Left kidney (tissue), 2 donors: Measurements from ENCODE around the gene THOP1. TPM values are rescaled to one million over a fixed set of nuclear protein-coding genes. Genes with fewer than 3 reads are reported as not detected.

Source experiments
- DNase-seq: peaks from one replicate; pipeline ENCODE4 v3.0.0-alpha.2; 2013
- polyA plus RNA-seq: library from polyadenylated mRNA; unstranded; fragments of 120-200 nt; gene quantifications from one replicate; pipeline ENCODE4 v1.2.1, GENCODE V29; 2013; ENCODE audit not compliant: insufficient read length

THOP1 gene
- polyA plus RNA-seq, 1 donor: 47.1 TPM

DNA sequence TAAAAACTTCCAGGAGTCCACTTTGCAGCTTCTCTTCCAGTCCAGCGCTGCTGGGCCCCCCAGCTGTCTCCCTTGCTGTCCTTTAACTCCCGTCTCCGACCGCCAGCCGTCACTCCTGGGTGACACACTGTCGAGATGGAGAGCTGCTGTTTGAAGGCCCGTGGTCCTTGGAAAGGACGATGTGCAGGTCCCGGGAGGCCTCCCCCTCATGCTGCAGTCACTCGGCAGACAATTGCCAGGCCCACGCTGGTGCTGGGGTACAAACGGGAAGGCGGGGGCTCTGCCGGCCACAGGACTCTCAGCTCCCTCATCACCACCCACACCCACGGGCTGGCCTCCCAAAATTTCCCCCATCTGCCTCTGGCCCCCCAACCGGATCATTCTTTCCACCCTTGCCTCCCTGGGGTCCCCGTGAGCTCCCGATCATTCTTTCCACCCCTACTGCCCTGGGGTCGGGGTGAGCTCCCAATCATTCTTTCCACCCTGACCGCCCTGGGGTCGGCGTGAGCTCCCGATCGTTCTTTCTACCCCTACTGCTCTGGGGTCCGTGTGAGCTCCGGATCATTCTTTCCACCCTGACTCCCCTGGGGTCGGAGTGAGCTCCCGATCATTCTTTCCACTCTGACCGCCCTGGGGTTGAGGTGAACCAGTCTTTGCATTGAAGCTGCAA, 18.3 kb downstream of the THOP1 start:
- no peak for DNase-seq

DNA sequence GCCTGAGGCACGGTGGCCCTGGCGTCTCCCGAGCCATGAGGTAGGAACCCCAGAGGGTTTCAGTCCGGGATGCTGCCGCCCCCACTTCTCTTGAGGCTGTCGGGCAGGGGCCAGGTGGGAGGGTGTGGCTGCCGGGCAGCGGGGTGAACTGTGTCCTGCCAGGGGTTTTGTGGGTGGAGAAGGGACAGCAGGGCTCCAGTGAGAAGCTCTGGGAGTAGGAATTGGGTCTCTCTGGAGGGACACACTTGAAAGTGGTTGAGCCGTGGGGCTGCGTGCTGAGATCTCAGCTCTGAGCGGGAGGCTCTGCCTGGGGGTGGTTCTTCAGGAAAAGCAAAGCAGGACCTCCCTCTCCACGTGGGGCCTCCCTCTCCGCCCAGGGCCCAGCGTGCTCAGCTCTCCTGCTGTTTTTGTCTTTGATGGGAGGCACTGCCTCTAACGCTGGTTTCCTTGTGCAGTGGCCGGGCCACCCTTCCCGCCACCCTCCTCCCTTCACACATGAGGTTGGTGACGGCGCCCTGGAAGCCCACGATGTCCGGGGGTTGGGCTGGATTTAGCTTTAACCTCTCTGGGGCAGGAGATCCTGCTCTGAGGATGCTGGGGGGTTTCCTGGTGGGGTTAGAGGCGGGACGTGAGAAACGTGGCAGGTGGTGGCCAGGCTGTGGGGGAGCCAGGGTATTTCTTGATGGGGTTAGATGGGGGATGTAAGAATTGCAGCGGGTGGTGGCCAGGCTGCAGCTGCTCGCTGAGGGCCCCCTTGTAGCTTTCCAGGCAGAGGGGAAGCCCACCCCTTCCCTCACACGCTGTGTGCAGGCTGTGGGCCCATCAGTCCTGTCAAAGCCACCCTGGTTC, 19.1 kb downstream of the THOP1 start:
- no peak for DNase-seq

DNA sequence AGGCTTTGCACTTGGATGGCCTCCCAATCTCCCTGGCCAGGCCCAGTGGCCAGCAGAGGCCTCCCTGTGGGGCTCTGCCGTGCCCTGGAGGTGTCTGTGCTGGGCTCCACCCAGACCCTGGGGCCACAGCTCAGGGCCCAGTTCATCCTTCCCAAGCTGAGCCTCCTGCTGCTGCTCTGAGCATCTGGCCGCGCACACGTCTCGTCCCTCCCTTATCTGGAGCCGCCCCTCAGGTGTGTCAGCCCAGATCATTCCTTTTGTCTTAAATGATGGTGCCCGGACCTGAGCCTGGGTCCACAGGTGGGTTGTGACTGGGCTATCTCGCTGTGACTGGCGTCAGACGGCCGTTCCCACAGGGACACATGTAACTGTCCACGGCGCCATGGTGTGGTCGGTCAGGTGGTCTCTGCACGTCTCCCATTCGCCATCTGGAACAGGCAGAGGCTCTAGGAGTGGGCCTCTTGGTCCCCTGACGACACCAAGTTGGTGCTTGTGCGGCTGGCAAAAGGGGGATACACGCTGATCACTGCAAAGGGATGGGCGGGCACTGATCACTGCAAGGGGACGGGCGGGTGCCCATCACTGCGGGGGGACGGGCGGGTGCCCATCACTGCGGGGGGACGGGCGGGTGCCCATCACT, 20.1 kb downstream of the THOP1 start:
- DNase-seq: no peak

DNA sequence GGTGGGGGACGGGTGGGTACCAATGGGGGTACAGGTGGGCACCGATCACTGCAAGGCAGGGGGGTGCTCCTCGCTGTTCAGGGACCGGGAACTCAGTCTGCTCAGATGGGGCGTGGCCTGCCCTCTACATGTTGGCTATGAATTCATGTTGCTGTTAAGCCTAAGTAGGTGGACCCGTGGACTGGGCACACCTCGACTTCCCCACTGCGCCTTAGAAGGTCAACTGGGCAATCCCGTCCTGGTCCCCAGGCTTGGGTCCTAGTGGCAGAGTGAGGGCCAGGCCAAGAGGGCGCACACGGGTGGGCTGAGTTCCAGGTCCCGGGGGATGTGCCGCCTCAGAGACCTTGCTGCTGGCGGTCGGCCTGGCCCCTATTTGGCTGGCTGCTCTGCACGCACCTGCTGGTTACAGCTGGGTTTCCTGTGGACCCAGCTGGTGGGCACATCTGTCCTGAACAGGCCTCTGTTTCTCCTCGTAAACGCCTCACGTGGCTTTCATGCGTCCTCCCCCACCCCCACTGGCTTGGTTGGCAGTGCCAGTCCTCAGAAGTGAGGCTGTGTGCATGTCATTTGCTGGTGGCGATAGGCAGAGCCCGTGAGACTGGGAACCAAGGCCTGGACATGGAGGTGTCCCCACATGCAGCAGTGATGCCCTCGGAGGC, 20.8 kb downstream of the THOP1 start:
- DNase-seq: no peak

DNA sequence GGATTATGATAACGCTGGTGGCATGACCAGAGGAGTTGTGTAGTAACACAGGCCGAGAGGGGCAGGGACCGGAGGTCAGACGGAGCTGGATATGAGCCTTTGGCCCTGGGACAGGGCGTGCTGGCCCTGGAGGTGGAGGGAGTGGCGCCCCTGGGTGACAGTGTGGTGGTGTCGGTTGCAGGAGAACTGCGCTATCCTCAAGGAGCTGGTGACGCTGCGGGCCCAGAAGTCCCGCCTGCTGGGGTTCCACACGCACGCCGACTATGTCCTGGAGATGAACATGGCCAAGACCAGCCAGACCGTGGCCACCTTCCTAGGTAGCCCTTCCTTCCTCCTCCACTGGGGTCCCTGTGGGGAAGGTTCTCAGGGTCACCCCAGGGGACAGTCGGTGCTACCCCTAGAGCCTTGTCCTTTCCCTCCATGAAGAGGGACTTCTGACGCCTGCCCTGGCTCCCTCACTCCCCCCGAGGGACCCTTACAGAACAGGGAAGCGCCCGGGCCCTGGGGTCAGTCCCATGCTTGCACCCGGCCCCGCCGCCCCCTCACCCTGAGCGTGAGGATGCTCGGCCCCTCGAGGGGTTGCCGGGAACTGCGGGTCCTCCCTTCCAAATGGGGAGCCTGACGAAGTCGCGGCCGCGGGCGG, 21.6 kb downstream of the THOP1 start:
- no peak for DNase-seq

DNA sequence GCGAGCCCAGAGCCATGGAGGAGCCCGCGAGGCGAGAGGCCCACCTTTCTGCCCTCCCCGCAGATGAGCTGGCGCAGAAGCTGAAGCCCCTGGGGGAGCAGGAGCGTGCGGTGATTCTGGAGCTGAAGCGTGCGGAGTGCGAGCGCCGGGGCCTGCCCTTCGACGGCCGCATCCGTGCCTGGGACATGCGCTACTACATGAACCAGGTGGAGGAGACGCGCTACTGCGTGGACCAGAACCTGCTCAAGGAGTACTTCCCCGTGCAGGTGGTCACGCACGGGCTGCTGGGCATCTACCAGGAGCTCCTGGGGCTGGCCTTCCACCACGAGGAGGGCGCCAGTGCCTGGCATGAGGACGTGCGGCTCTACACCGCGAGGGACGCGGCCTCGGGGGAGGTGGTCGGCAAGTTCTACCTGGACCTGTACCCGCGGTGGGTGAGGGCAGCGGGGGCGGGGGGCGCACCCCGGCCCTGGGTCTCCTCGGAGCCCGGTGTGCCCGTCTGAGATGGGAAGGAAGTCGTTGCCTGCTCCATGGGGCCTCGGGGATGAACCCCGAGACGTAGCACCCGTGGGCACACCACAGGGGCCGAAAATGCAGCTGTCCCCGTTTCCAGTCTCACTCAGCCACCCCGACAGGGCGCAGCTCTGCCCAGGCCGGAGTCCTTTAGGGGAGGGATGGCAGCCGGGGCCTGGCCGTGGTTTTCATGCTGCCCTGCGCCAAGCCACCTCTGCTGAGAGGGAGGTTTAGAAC, 22.3 kb downstream of the THOP1 start:
- DNase-seq: no peak

DNA sequence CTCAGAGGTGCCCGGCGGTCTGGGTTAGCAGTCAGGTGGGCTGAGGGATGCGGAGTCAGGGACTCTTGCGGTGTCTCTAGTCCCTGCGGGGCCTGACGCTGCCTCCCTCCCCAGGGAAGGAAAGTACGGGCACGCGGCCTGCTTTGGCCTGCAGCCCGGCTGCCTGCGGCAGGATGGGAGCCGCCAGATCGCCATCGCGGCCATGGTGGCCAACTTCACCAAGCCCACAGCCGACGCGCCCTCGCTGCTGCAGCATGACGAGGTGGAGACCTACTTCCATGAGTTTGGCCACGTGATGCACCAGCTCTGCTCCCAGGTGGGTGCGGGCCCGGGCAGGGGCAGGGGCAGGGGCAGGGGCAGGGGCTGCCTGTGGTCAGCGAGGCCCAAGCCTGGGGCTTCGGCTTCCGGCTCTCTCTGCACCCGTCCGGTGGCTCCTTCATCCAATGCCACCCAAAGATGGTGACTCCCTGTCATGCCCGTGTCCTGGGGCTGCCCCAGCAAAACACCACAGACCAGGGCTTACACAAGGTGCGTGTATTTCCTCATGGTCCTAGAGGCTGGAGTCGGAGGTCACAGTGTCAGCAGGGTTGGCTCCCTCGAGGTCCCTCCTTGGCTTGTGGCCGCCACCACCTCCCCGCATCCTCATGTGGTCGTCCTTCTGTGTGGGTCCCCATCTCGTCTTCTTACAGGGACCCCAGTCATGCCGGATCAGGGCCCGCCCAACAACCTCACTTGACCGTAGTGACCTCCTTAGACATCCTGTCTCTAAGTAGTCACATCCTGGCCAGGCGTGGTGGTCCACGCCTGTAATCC, 23.0 kb downstream of the THOP1 start:
- DNase-seq: no peak

DNA sequence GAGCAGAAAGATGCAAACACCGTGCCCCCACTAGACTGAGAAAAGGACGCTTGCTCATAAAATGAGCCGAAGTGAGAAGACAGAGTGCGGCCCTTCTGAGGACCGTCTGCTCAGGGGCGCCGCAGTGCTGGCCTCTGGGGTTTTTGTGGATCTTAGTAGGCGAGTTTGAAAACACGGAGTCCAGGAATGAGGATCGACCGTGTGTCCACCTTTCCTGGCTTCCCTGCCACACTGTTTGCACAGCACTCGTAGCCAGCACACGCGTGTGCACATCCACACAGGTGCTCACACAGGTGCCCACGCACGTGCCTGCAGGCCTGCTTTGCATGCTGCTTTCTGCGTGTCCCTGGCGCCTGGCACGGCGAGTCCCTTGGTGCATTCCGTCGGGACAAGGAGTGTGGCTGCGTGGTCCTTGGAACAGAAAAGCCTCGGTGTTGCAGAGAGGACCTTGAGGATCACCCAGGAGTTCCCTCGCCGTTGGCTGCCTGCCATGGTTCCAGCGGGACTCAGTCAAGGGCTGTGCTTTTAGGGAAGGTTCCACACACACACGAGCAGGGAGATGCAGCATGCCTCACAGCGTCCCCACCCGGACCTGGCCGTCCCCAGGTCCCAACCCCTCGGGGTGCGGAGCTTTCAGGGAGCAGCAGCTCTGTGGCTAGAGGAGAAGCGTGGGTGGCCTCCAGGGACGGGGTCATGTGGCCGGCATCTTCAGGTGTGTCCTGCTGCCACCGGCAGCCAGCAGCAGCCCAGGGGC, 24.3 kb downstream of the THOP1 start:
- DNase-seq: no peak

DNA sequence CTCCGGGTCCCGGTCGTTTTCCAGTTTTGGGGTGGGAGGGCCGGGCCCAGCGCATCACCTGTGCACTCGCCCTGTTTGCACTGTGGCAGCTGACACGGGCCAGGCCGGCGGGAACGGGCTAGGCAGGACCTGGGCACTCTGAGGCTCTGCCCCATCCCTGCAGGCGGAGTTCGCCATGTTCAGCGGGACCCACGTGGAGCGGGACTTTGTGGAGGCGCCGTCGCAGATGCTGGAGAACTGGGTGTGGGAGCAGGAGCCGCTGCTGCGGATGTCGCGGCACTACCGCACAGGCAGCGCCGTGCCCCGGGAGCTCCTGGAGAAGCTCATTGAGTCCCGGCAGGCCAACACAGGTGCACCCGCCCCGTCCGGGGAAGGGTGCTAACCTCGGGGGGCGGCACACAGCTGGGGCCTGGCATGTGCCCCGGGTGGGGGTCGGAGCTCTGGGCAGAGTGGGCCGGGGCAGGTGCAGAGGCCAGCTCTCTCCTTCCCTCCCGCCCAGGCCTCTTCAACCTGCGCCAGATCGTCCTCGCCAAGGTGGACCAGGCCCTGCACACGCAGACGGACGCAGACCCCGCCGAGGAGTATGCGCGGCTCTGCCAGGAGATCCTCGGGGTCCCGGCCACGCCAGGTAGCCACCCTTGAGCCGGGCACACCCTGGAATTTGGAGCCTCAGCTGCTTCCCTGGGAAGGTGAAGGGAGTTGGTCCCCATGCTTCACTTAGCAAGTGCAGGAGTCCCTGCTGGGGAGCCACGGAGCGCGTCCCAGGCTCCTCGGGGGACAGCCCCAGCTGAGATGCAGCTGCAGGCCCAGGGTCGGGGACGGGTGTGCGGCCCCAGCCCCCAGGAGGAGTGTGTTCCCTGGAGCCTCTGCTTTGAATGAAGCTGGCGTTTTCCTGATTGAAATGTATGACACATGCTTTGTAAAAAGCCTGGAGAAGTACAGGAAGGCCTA, 25.1 kb downstream of the THOP1 start:
- DNase-seq: no peak

DNA sequence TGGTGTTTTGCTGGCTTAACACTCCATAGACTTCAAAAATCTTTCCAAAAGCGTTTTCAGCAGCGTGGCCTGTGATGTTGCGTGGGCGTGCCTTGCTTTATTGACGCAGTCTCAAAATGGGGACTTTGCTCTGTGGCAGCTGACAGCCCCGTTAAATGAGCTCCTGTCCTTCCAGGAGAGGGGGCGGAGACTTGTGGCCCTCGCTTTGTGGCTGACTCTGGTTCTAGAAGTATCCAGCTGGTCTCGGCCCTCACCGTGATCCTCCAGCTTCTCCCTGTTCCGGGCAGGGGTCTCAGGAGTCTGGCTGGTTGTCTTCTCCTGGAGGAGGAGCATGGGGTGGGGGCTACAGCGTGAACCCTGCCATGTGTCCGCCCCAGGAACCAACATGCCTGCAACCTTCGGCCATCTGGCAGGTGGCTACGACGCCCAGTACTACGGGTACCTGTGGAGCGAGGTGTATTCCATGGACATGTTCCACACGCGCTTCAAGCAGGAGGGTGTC, 26.0 kb downstream of the THOP1 start:
- DNase-seq: no peak

DNA sequence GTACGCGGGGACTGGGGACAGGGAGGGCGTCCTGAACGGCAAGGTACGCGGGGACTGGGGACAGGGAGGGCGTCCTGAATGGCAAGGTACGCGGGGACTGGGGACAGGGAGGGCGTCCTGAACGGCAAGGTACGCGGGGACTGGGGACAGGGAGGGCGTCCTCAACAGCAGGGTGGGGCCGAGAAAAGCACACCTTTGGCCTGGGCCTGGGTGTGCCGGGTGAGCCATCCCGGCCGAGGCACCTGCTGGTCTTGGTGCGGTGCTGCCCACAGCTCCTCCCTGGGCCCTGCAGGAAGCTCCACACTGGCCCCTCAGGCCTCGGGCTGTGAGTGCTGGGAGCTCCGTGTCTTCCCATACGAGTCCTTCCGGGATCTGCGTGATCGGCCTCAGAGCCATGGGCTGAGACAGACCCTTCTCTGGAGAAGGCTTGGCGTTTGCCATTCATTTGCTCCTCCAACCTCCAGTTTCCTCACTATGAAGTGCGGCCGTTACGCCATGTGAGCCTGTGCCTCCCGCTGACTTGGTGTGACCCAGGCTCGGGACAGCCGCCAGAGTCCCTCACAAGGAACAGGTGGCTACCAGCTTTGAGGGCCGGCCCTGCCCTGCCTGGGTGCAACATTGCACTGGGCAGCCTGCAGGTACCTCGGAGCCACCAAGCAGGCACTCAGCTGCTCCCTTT, 26.6 kb downstream of the THOP1 start:
- no peak for DNase-seq

DNA sequence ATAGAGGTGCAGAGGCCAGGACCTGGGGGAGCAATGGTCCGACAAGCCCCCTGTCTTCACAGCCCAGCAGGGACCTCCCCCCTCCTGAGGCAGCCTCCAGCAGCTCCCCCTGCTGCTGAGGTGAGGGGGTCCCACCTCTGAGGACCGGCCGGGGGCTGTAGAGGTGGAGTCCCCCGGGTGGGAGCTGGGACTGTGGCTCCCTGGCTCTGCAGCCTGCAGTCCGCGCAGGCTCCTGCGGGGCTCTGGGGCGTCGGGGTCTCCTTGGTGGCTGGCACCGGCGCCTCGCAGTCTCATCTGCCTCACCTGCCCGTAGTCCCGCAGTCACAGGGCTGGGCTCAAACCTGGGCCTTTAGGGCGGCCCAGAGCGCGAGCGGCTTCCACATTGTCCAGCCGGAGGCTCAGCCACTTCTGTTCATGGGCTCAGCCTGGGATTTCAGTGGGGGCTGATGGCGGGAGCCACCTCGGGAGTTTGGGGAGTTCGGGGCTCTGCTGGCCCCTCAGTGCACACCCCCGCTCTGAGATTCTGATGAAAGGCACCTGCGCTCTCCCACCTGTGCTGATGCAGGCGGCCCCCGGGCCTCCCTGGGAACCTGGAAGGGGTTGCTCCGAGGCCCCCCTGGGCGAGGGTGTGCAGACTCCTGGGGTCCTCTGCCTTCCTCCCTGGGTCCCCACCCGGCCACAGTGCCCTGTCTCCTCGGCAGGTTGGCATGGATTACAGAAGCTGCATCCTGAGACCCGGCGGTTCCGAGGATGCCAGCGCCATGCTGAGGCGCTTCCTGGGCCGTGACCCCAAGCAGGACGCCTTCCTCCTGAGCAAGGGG, 27.3 kb downstream of the THOP1 start:
- no peak for DNase-seq

DNA sequence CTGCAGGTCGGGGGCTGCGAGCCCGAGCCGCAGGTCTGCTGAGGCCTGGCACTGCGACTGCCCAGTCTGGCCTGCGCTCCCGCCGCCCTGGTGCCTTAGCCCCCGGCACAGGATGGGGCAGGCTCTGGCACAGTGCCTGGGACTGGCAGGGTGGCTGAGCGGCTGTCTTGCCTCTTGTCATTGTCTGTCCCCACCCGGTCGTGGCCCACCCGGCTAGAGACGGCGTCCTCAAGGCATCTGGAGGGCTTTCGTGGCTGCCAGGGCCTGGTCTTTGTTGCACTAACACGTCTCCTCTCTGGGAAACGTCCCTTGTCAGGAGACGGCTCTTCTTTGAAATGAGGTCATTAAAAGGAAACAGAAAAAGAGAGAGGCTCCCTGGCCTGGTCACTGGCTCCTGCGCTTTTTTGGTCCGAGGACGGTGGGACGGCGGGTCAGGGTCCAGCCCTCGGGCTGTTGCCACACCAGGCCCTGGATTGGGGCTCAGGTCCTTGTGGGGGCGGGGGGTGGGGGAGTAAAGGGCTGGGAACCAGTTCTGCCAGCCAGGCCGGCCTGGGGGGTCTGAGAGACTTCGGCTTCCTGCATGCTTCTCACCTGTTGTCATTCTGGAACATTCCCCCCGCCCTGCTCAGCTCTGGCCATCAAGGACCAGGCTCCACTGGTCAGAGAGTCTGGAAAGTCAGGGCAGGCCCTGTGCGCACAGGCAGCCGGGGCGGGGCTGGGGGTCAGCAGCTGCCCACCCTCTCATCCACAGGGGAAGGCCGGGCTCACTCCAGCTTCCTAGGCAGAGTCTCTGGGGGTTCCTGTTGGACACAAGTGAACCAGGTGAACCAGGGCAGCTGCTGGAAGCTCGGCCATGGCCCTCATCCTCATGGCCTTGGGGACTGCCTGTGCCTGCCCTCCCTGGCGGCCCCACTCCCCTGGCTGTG, 28.2 kb downstream of the THOP1 start:
- DNase-seq: no peak

DNA sequence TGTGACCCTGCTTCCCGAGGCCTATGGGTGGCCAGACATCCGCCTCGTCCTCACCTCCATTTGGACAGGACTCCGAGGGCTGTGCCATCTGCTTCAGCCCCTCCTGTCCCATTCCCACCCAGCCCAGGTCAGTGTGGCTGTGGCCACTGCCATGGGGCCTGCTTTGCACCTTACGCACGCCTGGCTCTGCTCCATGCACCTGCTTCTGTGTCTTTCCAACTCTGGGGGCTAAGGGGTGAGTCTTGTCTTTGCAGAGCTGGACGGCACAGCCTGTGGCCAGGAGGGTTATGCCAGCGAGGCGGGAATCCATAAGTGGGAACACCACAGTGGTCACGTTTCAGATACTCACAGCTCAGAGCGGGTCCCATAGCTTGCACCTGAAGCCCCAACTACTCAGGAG, 29.1 kb downstream of the THOP1 start:
- no peak for DNase-seq

DNA sequence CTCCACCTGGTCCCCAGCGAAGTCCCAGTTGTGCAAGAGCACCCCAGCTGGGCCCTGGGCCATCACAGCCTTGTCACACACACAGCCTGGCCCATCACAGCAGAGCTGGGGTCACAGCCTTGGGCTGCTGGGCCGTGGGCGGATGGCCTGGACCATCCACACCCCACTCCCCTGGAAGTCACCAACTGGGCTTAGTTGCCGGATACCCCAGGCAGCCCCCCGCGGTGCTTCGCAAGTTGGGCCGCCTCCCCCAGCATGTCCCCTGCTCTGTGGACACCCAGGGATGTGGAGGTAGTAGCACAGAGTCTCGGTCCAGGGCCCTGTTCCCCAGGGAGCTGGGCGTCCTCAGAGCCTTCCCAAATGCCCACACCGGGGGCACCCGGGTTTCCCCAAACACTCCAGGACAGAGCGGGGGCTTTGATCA, 29.9 kb downstream of the THOP1 start:
- DNase-seq: no peak

DNA sequence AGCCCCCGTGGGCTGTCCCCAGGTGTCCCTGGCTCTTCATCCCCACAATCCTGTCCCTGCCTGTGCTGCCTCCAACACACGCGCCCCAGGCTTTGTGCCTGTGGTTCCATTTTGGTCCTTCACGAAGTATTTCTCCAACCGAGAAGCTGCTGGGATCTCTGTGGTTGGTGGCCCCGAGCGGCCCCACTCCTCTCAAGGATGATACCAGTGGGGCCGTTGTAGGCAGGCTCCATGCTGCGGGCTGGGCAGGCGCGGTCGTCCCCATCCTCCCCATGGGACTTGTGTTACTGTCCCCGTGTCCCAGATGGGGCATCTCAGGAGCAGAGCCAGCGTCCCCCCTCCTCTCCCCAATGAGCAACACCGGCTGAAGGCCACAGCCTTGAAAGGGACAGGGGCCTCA, 30.6 kb downstream of the THOP1 start:
- DNase-seq: no peak
